ENCODE results near the gene ATP10A.
"Not testable (repeated sequence)": the region's sequence is repeated elsewhere in the genome, so short reads cannot be mapped to it uniquely, and the experiment has no call there.

The ATP10A gene

GRCh38 chr15:25880877-25881276 is 17.8 kb upstream of the ATP10A start:
- not testable (repeated sequence) for DNase-seq

- DNase-seq = no peak
These were observed 17.3 kb upstream of the ATP10A start for GRCh38 chr15:25880411-25880810.

- no peak for DNase-seq
These were observed 16.3 kb upstream of the ATP10A start for GRCh38 chr15:25879438-25879837.

GRCh38 chr15:25877681-25878080 is 14.6 kb upstream of the ATP10A start:
- no peak for DNase-seq

- DNase-seq = no peak
These were observed 13.4 kb upstream of the ATP10A start for GRCh38 chr15:25876231-25877140.

- DNase-seq = no peak
These were observed 12.4 kb upstream of the ATP10A start for GRCh38 chr15:25875566-25875965.

GRCh38 chr15:25874379-25874778 is 11.3 kb upstream of the ATP10A start:
- no peak for DNase-seq

- DNase-seq = no peak
These were observed 8.3 kb upstream of the ATP10A start for GRCh38 chr15:25871403-25871802.

- no peak for DNase-seq
These were observed 7.8 kb upstream of the ATP10A start for GRCh38 chr15:25870938-25871337.

- DNase-seq = no peak
These were observed 6.6 kb upstream of the ATP10A start for GRCh38 chr15:25869701-25870100.

- no peak for DNase-seq
These were observed 3.7 kb upstream of the ATP10A start for GRCh38 chr15:25866874-25867273.

GRCh38 chr15:25866251-25866650 is 3.1 kb upstream of the ATP10A start:
- DNase-seq = no peak

- no peak for DNase-seq
These were observed 1.8 kb upstream of the ATP10A start for GRCh38 chr15:25864966-25865365.

GRCh38 chr15:25863968-25864580 is 947 bp upstream of the ATP10A start:
- no peak for DNase-seq

GRCh38 chr15:25862472-25863110 is 536 bp downstream of the ATP10A start:
- no peak for DNase-seq

- DNase-seq = no peak
These were observed 1.1 kb downstream of the ATP10A start for GRCh38 chr15:25862071-25862471.

GRCh38 chr15:25860885-25861866 is 2.0 kb downstream of the ATP10A start:
- no peak for DNase-seq

GRCh38 chr15:25859838-25860645 is 3.1 kb downstream of the ATP10A start:
- no peak for DNase-seq

GRCh38 chr15:25858952-25859760 is 4.0 kb downstream of the ATP10A start:
- no peak for DNase-seq

- DNase-seq = not testable (repeated sequence)
These were observed 7.1 kb downstream of the ATP10A start for GRCh38 chr15:25856059-25856458.
